HCT116 (cell line): ENCODE results near the gene ZBTB7B. TPM values are rescaled to one million over a fixed set of nuclear protein-coding genes. Genes with fewer than 3 reads are reported as not detected.

Experiments used
- ATAC-seq: fragments of 200-7000 bp; cut with Tn5 transposase; 2 replicates; pipeline ENCODE4 v1.9.1; 2020; ENCODE audit warnings: mild to moderate bottlenecking, moderate library complexity
- BruUV-seq: library from RNA; stranded (reverse); fragments of 400-500 nt; replicated peaks from 2 replicates; lab custom pipeline; 2021; lab: Mats Ljungman, UMichigan
- CTCF ChIA-PET: fragments of 300-600 bp; sonication (Branson Sonifier 250); formaldehyde crosslinking; loops from one replicate; lab custom pipeline; 2021; ENCODE audit warnings: antibody characterized with exemption; lab: Charles Lee
- POLR2A ChIA-PET: fragments of 300-600, 350-600 bp; sonication (Branson Sonifier 250); formaldehyde crosslinking; loops from one replicate; lab custom pipeline; 2021; ENCODE audit warnings: antibody characterized with exemption; lab: Charles Lee
- RAD21 ChIA-PET, 2 experiments: fragments of 300-600 bp; sonication (Branson Sonifier 250); formaldehyde crosslinking; loops; one replicate each; lab custom pipeline; 2023; ENCODE audit warnings: low total read pairs in 2 of 2; ENCODE audit not compliant: uncharacterized antibody in 2 of 2, unreplicated experiment in 2 of 2, low non-redundant PET in 1 of 2; lab: Charles Lee
- DNase-seq: peaks from one replicate; pipeline ENCODE4 v3.0.0-alpha.2; 2010; ENCODE audit warnings: low read depth, low spot score
- H2AFZ ChIP-seq: fragments of 200-600 bp; shearing (Covaris generic), sonication (generic); 2 replicates; pipeline ENCODE4 v1.6.1; 2017; ENCODE audit warnings: low read depth, mixed run types, mixed read lengths, antibody characterized with exemption, low read length; ENCODE audit not compliant: poor library complexity, severe bottlenecking
- H3K27ac ChIP-seq: 2 replicates; pipeline ENCODE4 v1.5.1; 2012; ENCODE audit warnings: low read depth, low read length
- H3K27me3 ChIP-seq: fragments of 200-600 bp; sonication (generic); 2 replicates; pipeline ENCODE4 v1.6.1; 2016; ENCODE audit warnings: mixed run types, low read length, mixed read lengths; ENCODE audit not compliant: insufficient read depth
- H3K36me3 ChIP-seq, 2 experiments: fragments of 200-500 bp in 1 of 2; fragments of 200-600 bp in 1 of 2; sonication (Bioruptor generic) in 1 of 2; sonication (generic) in 1 of 2; 2 replicates each; pipeline versions ENCODE4 v1.5.1 to v1.6.1; 2014 to 2016; ENCODE audit warnings: low read length in 2 of 2, inconsistent platforms in 1 of 2, mixed read lengths in 1 of 2, mixed run types in 1 of 2; ENCODE audit not compliant: insufficient read depth in 2 of 2, control insufficient read depth in 1 of 2
- H3K4me1 ChIP-seq, 2 experiments: fragments of 200-600 bp in 1 of 2; sonication (generic) in 1 of 2; 2 replicates each; pipeline versions ENCODE4 v1.5.1 to v1.6.1; 2012 to 2017; ENCODE audit warnings: low read length in 2 of 2, inconsistent platforms in 1 of 2, mild to moderate bottlenecking in 1 of 2, mixed read lengths in 1 of 2, mixed run types in 1 of 2, moderate library complexity in 1 of 2; ENCODE audit not compliant: insufficient read depth in 2 of 2, control insufficient read depth in 1 of 2
- H3K4me2 ChIP-seq: fragments of 200-600 bp; sonication (generic); 2 replicates; pipeline ENCODE4 v1.6.1; 2017; ENCODE audit warnings: mixed run types, low read length, mixed read lengths
- H3K4me3 ChIP-seq, 2 experiments: fragments of 200-600 bp in 1 of 2; sonication (generic) in 1 of 2; replicated peaks in 1 of 2; 2 replicates each; pipeline ENCODE4 v1.5.1; 2011 to 2016; ENCODE audit warnings: low read length in 2 of 2, control low read depth in 1 of 2, low read depth in 1 of 2, mild to moderate bottlenecking in 1 of 2, mixed read lengths in 1 of 2, mixed run types in 1 of 2
- H3K79me2 ChIP-seq: fragments of 200-600 bp; sonication (generic); 2 replicates; pipeline ENCODE4 v1.6.1; 2017; ENCODE audit warnings: mild to moderate bottlenecking, mixed run types, low read length, moderate library complexity, mixed read lengths; ENCODE audit not compliant: insufficient read depth
- H3K9ac ChIP-seq: fragments of 200-600 bp; sonication (generic); 2 replicates; pipeline ENCODE4 v1.6.1; 2016; ENCODE audit warnings: low read length, mixed read lengths
- H3K9me2 ChIP-seq: fragments of 200-600 bp; sonication (generic), shearing (Covaris generic); 2 replicates; pipeline ENCODE4 v1.6.1; 2017; ENCODE audit warnings: mixed run types, mild to moderate bottlenecking, moderate library complexity; ENCODE audit not compliant: insufficient read depth
- H3K9me3 ChIP-seq, 2 experiments: fragments of 200-500 bp in 1 of 2; fragments of 200-600 bp in 1 of 2; sonication (Bioruptor generic) in 1 of 2; sonication (generic) in 1 of 2; 2 replicates each; pipeline ENCODE4 v1.6.1; 2014 to 2017; ENCODE audit warnings: low read length in 2 of 2, mixed read lengths in 2 of 2, inconsistent platforms in 1 of 2, low read depth in 1 of 2, mild to moderate bottlenecking in 1 of 2, mixed run types in 1 of 2, moderate library complexity in 1 of 2; ENCODE audit not compliant: control insufficient read depth in 1 of 2, insufficient read depth in 1 of 2
- H4K20me1 ChIP-seq: fragments of 200-600 bp; sonication (generic), shearing (Covaris generic); 2 replicates; pipeline ENCODE4 v1.6.1; 2017; ENCODE audit warnings: mixed run types, mild to moderate bottlenecking, moderate library complexity; ENCODE audit not compliant: insufficient read depth
- ATF3 ChIP-seq: IDR thresholded peaks from 2 replicates; pipeline ENCODE4 v1.6.1; 2012
- CTCF ChIP-seq, 3 experiments: fragments of 200-600 bp in 1 of 3; sonication (generic) in 1 of 3; IDR thresholded peaks in 2 of 3; conservative IDR thresholded peaks in 1 of 3; 2 replicates each; pipeline ENCODE4 v1.5.1; 2012 to 2017; ENCODE audit warnings: low read depth in 2 of 3, low read length in 2 of 3, antibody characterized with exemption in 1 of 3, borderline replicate concordance in 1 of 3, control low read depth in 1 of 3, mild to moderate bottlenecking in 1 of 3, mixed read lengths in 1 of 3, mixed run types in 1 of 3, moderate library complexity in 1 of 3; ENCODE audit not compliant: insufficient read depth in 1 of 3
- ELF1 ChIP-seq: IDR thresholded peaks from 2 replicates; pipeline ENCODE4 v1.6.1; 2012; ENCODE audit warnings: low read depth, borderline replicate concordance
- EZH2phosphoT487 ChIP-seq: fragments of 200-600 bp; IDR thresholded peaks from 2 replicates; pipeline ENCODE4 v1.6.1; 2018; ENCODE audit warnings: antibody characterized with exemption, borderline replicate concordance
- FOSL1 ChIP-seq: IDR thresholded peaks from 2 replicates; pipeline ENCODE4 v1.6.1; 2012; ENCODE audit warnings: low read depth
- MAX ChIP-seq: IDR thresholded peaks from 2 replicates; pipeline ENCODE4 v1.6.1; 2012
- POLR2A ChIP-seq: IDR thresholded peaks from 2 replicates; pipeline ENCODE4 v1.7.0; 2011; ENCODE audit warnings: borderline replicate concordance; ENCODE audit not compliant: insufficient read depth, insufficient read length; ENCODE audit errors: extremely low read depth
- SRF ChIP-seq: IDR thresholded peaks from 2 replicates; pipeline ENCODE4 v1.6.1; 2012; ENCODE audit warnings: low read depth
- ZBTB33 ChIP-seq: IDR thresholded peaks from 2 replicates; pipeline ENCODE4 v1.6.1; 2011; ENCODE audit warnings: mild to moderate bottlenecking, low read length, moderate library complexity; ENCODE audit not compliant: insufficient replicate concordance; ENCODE audit errors: extremely low read depth
- ZFX ChIP-seq: fragments of 450-650 bp; IDR thresholded peaks from 2 replicates; pipeline ENCODE4 v1.6.1; 2017
- ZNF274 ChIP-seq: fragments of 200-500 bp; sonication (Bioruptor generic); IDR thresholded peaks from 2 replicates; pipeline ENCODE4 v1.6.1; 2014; ENCODE audit warnings: mild to moderate bottlenecking, low read depth, low read length, inconsistent platforms
- intact Hi-C: fragments of 100-400 bp; cut with micrococcal nuclease; formaldehyde crosslinking; loops from 2 replicates; pipeline ENCODE4 v1.10.0; 2022
- total RNA-seq: library from RNA; stranded (reverse); gene quantifications from one replicate; pipeline ENCODE4 v1.2.1, GENCODE V29; 2021; ENCODE audit not compliant: unreplicated experiment

The ZBTB7B gene
- total RNA-seq, 1 experiment from 2014 or later: 57.0 TPM

- no peak for DNase-seq
- Histone ChIP-seq H3K36me3 (peaks cover 0 to 7% of the 10 kb centered on the region in 2 experiments; a peak in 2 of 4 replicates), H4K20me1 (no peaks in the 10 kb centered on the region), H3K9me3 (no peaks in the 10 kb centered on the region), H2AFZ (no peak overlapping the region), H3K9ac (no peak overlapping the region), H3K4me1 (peaks cover 18 to 76% of the 10 kb centered on the region in 2 experiments), H3K27ac (no peak overlapping the region; the same call in 1 of the 2 replicates), H3K4me3 (no peak overlapping the region), H3K79me2 (peaks cover 92% of the 10 kb centered on the region), H3K4me2 (no peak overlapping the region), H3K27me3 (no peaks in the 10 kb centered on the region), H3K9me2 (no peaks in the 10 kb centered on the region)
- ChIA-PET CTCF (interaction anchor here (1.2 to 2.3 kb wide), 2 partner anchors 10 to 37 kb away, joined by 3 to 11 read pairs; no protein-coding TSS in a partner anchor), RAD21 (no interaction called here), POLR2A (interaction anchor here (1.0 kb wide), 1 partner anchor 9 kb away, joined by 3 read pairs; no protein-coding TSS in a partner anchor)
- BruUV-seq: no TSS peak
- no peak for ATAC-seq
- intact Hi-C loops: no loop called here
- TF ChIP-seq ATF3 (no peak), ZFX (peak; percentile 4; the same call in 1 of the 2 replicates)
Observed at GRCh38 chr1:155007251-155007828, 4.7 kb downstream of the ZBTB7B start.

GRCh38 chr1:155008015-155008941 lies 5.7 kb downstream of the ZBTB7B start:
- no peak overlapping the region for H2AFZ ChIP-seq
- ATAC-seq (no peak), DNase-seq (no peak)
- H3K36me3 ChIP-seq: peaks cover 0 to 7% of the 10 kb centered on the region in 2 experiments; a peak in 2 of 4 replicates
- H3K9me2 ChIP-seq: no peaks in the 10 kb centered on the region
- peaks cover 94% of the 10 kb centered on the region for H3K79me2 ChIP-seq
- H3K4me3 ChIP-seq: no peak overlapping the region
- BruUV-seq: no TSS peak
- H3K4me2 ChIP-seq: no peak overlapping the region
- H3K9me3 ChIP-seq: no peaks in the 10 kb centered on the region
- no peaks in the 10 kb centered on the region for H4K20me1 ChIP-seq
- H3K9ac ChIP-seq: no peak overlapping the region
- ChIA-PET CTCF (interaction anchor here (1.2 to 2.3 kb wide), 2 partner anchors 9 to 36 kb away, joined by 3 to 11 read pairs; no protein-coding TSS in a partner anchor), POLR2A (no interaction called here), RAD21 (no interaction called here)
- H3K27me3 ChIP-seq: no peaks in the 10 kb centered on the region
- H3K4me1 ChIP-seq: peaks cover 18 to 83% of the 10 kb centered on the region in 2 experiments
- peak overlapping the region; percentile 24; the same call in 1 of the 2 replicates for H3K27ac ChIP-seq
- no peak for TF ChIP-seq ELF1
- TF ChIP-seq ZNF274: no peak
- TF ChIP-seq EZH2phosphoT487: no peak
- no peak for TF ChIP-seq MAX
- TF ChIP-seq SRF: no peak
- TF ChIP-seq FOSL1: no peak
- TF ChIP-seq CTCF (IDR thresholded peaks at IDR 0.05 in 2 of 3, conservative IDR thresholded peaks at IDR 0.05 in 1 of 3; ENCODE audit: borderline replicate concordance in 1 of 3, insufficient read depth in 1 of 3, low read depth in 2 of 3, low read length in 2 of 3): no peak
- TF ChIP-seq POLR2A: no peak
- no peak for TF ChIP-seq ZBTB33
- intact Hi-C loops: no loop called here
